ENCODE results near the gene RNLS. TPM values are rescaled to one million over a fixed set of nuclear protein-coding genes. Genes with fewer than 3 reads are reported as not detected.

RNLS gene
- total RNA-seq, 1 experiment from 2014 or later = not detected

Other genes with a start within 250 kb of the RNLS start
- gene LIPJ, start 3.4 kb upstream of the RNLS start, total RNA-seq (2021; ENCODE audit: unreplicated experiment) = not detected
- gene LIPF, start 81.1 kb upstream of the RNLS start, total RNA-seq (2021; ENCODE audit: unreplicated experiment) = not detected
- gene LIPK, start 122.9 kb upstream of the RNLS start, total RNA-seq (2021; ENCODE audit: unreplicated experiment) = not detected
- not detected for gene LIPN, start 176.7 kb upstream of the RNLS start, total RNA-seq (2021; ENCODE audit: unreplicated experiment)
- not detected for gene LIPM, start 219.4 kb upstream of the RNLS start, total RNA-seq (2021; ENCODE audit: unreplicated experiment)

All from HCT116 (cell line).